RCC 7860 (cell line): ENCODE results near the gene TINCR.

Experiments
- DNase-seq: peaks from one replicate; pipeline ENCODE4 v3.0.0-alpha.2; 2015; ENCODE audit warnings: low spot score
- FAIRE-seq: peaks from 2 replicates; lab custom pipeline; 2012; peaks lifted over from hg19 to GRCh38; lab: Jason Lieb, UNC

TINCR gene

GRCh38 chr19:5520501-5520900 lies 47.3 kb downstream of the TINCR start:
- DNase-seq (no peak), FAIRE-seq (no peak)

- no peak for FAIRE-seq
These were observed 48.7 kb downstream of the TINCR start for GRCh38 chr19:5519076-5519475.

GRCh38 chr19:5515737-5516136 lies 52.0 kb downstream of the TINCR start:
- DNase-seq (no peak), FAIRE-seq (no peak)

More at GRCh38 chr19:5519076-5519475, 48.7 kb downstream of the TINCR start:
- no peak for DNase-seq

DNA sequence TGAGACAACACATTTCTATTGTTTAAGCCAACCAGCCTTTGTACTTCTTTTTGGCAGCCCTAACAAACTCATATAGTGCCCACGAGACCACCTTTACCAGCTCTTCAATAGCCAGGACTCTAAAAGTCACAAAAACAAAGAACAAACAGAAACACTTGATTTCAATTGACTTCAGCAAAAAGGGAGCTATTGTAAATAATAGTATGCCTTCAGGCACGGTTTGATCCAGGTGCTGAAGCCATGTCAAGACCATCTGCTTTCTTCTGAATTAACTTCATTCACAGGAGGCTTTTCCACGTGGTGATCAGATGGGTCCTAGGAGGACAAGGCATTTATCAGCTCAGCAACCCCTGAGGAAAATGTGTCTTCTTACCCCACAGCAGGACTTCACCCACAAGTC lies 53.8 kb downstream of the TINCR start:
- FAIRE-seq (no peak), DNase-seq (no peak)

DNA sequence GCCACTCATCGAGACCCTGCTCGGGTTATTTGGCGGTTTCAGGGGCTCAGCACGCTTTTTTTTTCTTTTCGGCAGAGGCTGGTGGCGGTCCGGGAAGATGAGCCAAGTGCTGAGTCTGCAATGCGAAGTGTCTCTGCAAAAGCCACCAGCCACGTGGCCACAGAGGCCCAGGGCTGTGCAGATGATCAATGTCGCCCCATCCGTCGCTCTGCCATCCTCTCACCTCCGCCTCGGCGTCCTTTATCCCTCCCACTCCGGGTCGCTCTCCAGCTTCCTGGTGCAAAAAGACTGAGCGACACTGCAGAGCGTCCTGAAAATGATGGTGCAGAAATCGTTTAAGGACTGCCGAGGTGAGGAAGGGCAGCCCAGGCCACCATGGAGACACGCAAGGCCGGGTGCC lies 55.0 kb downstream of the TINCR start:
- FAIRE-seq (no peak), DNase-seq (no peak)
